ENCODE results near the gene CTRL. TPM values are rescaled to one million over a fixed set of nuclear protein-coding genes. Genes with fewer than 3 reads are reported as not detected.

CTRL gene
- total RNA-seq, 2 experiments from 2014 or later: 3.8 to 3.9 TPM

- POLR2A ChIA-PET: interaction anchor here (0.6 to 1.5 kb wide), 5 partner anchors 10 to 87 kb away, joined by 3 to 4 read pairs (median 3); no protein-coding TSS in a partner anchor
- Mint-ChIP-seq H3K27ac (no peak overlapping the region), H3K36me3 (ENCODE audit: low read depth) (peaks cover 26% of the 10 kb centered on the region), H3K27me3 (no peaks in the 10 kb centered on the region), H3K9me3 (no peaks in the 10 kb centered on the region), H3K4me1 (ENCODE audit: low read depth) (peaks cover 15% of the 10 kb centered on the region), H3K4me3 (no peak overlapping the region)
- no peak for TF ChIP-seq CTCF (IDR thresholded peaks at IDR 0.05)
- intact Hi-C loops (cut with micrococcal nuclease): loop anchor here (10.0 kb wide), 1 partner anchor 265 kb away; the partner anchor contains the start of genes ACD, C16orf86, ENKD1 and PARD6A
- DNase-seq (no peak), ATAC-seq (no peak)
- CTCF ChIA-PET: interaction anchor here (1.1 to 5.3 kb wide), 4 partner anchors 11 to 114 kb away, joined by 3 to 32 read pairs (median 16); partner anchors contain the start of gene NRN1L
These were observed 1.5 kb downstream of the CTRL start for GRCh38 chr16:67930191-67930590.

GRCh38 chr16:67928561-67929364, 2.9 kb downstream of the CTRL start:
- no peaks in the 10 kb centered on the region for H3K27me3 Mint-ChIP-seq
- peaks cover 1% of the 10 kb centered on the region for H3K4me1 Mint-ChIP-seq (ENCODE audit: low read depth)
- peak; percentile 96 for ATAC-seq
- ChIA-PET CTCF (interaction anchor here (0.6 to 7.8 kb wide), 19 partner anchors 9 to 260 kb away, joined by 3 to 81 read pairs (median 4); partner anchors contain the start of genes NRN1L and PSKH1), POLR2A (interaction anchor here (1.2 to 2.0 kb wide), 2 partner anchors 21 to 42 kb away, joined by 4 to 6 read pairs; no protein-coding TSS in a partner anchor)
- peak; percentile 93 for TF ChIP-seq CTCF (IDR thresholded peaks at IDR 0.05)
- intact Hi-C loops (cut with micrococcal nuclease): loop anchor here (2.0 to 5.0 kb wide), 2 partner anchors 46 to 111 kb away; no protein-coding TSS in a partner anchor
- no peak overlapping the region for H3K4me3 Mint-ChIP-seq
- H3K9me3 Mint-ChIP-seq: no peaks in the 10 kb centered on the region
- peaks cover 11% of the 10 kb centered on the region for H3K36me3 Mint-ChIP-seq (ENCODE audit: low read depth)
- H3K27ac Mint-ChIP-seq: no peak overlapping the region
- peak; percentile 87 for DNase-seq

- ChIA-PET CTCF (interaction anchor here (0.6 to 7.8 kb wide), 14 partner anchors 8 to 259 kb away, joined by 3 to 81 read pairs (median 4); partner anchors contain the start of genes NRN1L and PSKH1), POLR2A (interaction anchor here (1.2 to 2.0 kb wide), 2 partner anchors 20 to 42 kb away, joined by 4 to 6 read pairs; no protein-coding TSS in a partner anchor)
- Mint-ChIP-seq H3K4me1 (ENCODE audit: low read depth) (no peaks in the 10 kb centered on the region), H3K27ac (peak overlapping the region; percentile 52), H3K36me3 (ENCODE audit: low read depth) (peaks cover 8% of the 10 kb centered on the region), H3K27me3 (no peaks in the 10 kb centered on the region), H3K9me3 (no peaks in the 10 kb centered on the region), H3K4me3 (no peak overlapping the region)
- DNase-seq: no peak
- ATAC-seq: no peak
- intact Hi-C loops (cut with micrococcal nuclease): loop anchor here (2.0 to 5.0 kb wide), 2 partner anchors 45 to 111 kb away; no protein-coding TSS in a partner anchor
- no peak for TF ChIP-seq CTCF (IDR thresholded peaks at IDR 0.05)
These were observed 3.5 kb downstream of the CTRL start for GRCh38 chr16:67928147-67928546.

- no peak for DNase-seq
- TF ChIP-seq CTCF (IDR thresholded peaks at IDR 0.05): no peak
- H3K9me3 Mint-ChIP-seq: no peaks in the 10 kb centered on the region
- no peak for ATAC-seq
- no peak overlapping the region for H3K27ac Mint-ChIP-seq
- H3K4me1 Mint-ChIP-seq (ENCODE audit: low read depth): peaks cover 1% of the 10 kb centered on the region
- H3K36me3 Mint-ChIP-seq (ENCODE audit: low read depth): peaks cover 5% of the 10 kb centered on the region
- no peak overlapping the region for H3K4me3 Mint-ChIP-seq
- POLR2A ChIA-PET: interaction anchor here (2.0 kb wide), 1 partner anchor 41 kb away, joined by 6 read pairs; no protein-coding TSS in a partner anchor
- intact Hi-C loops (cut with micrococcal nuclease): loop anchor here (5.0 kb wide), 1 partner anchor 110 kb away; no protein-coding TSS in a partner anchor
- CTCF ChIA-PET: interaction anchor here (1.0 to 7.8 kb wide), 7 partner anchors 7 to 259 kb away, joined by 3 to 81 read pairs (median 6); partner anchors contain the start of gene NRN1L
- no peaks in the 10 kb centered on the region for H3K27me3 Mint-ChIP-seq
These were observed 4.3 kb downstream of the CTRL start for GRCh38 chr16:67927131-67927941.
